Breast epithelium (tissue), 4 donors: ENCODE data around the gene ACER2. TPM values are rescaled to one million over a fixed set of nuclear protein-coding genes. Genes with fewer than 3 reads are reported as not detected.
"Not testable (repeated sequence)": the region's sequence is repeated elsewhere in the genome, so short reads cannot be mapped to it uniquely, and the experiment has no call there.

ENCODE experiments used
- DNase-seq, 2 donors: peaks; one replicate each; pipeline ENCODE4 v3.0.0-alpha.2; 2019; ENCODE audit warnings: low spot score in 2 of 2
- H3K27ac ChIP-seq, 2 donors: fragments of 200-600 bp; sonication (generic) in 1 of 2; one replicate each; pipeline ENCODE4 v1.5.1; 2016 to 2019; ENCODE audit warnings: mild to moderate bottlenecking in 1 of 2
- H3K27me3 ChIP-seq, 2 donors: fragments of 200-600 bp; sonication (generic) in 1 of 2; one replicate each; pipeline versions ENCODE4 v1.5.1 to v1.6.0; 2017 to 2019; ENCODE audit warnings: control low read depth in 1 of 2, mild to moderate bottlenecking in 1 of 2
- H3K36me3 ChIP-seq: fragments of 200-600 bp; one replicate; pipeline ENCODE4 v1.5.1; 2019
- H3K4me1 ChIP-seq, 2 donors: fragments of 200-600 bp; sonication (generic); one replicate each; pipeline ENCODE4 v1.5.1; 2016 to 2019; ENCODE audit warnings: control low read depth in 1 of 2
- H3K4me3 ChIP-seq, 3 donors: fragments of 200-600 bp; sonication (generic); 1 replicate in 2 of 3; 2 replicates in 1 of 3; pipeline ENCODE4 v1.5.1; 2016 to 2019; ENCODE audit warnings: mild to moderate bottlenecking in 3 of 3, moderate library complexity in 2 of 3
- H3K9me3 ChIP-seq, 2 donors: fragments of 200-600 bp; sonication (generic) in 1 of 2; one replicate each; pipeline ENCODE4 v1.5.1; 2016 to 2019; ENCODE audit warnings: control low read depth in 1 of 2
- CTCF ChIP-seq, 3 donors: fragments of 450-650 bp; IDR thresholded peaks; one replicate each; pipeline ENCODE4 v1.5.1; 2016 to 2017; ENCODE audit warnings: antibody characterized with exemption in 3 of 3, mild to moderate bottlenecking in 3 of 3, moderate library complexity in 3 of 3
- POLR2A ChIP-seq: fragments of 450-650 bp; IDR thresholded peaks from one replicate; pipeline ENCODE4 v1.6.1; 2016; ENCODE audit warnings: antibody characterized with exemption, mild to moderate bottlenecking, moderate library complexity
- POLR2AphosphoS5 ChIP-seq, 3 donors: sonication (generic); formaldehyde crosslinking; IDR thresholded peaks; one replicate each; pipeline ENCODE4 v1.6.1; 2017; ENCODE audit warnings: antibody characterized with exemption in 3 of 3
- intact Hi-C: fragments of 100-400 bp; cut with DNase I; formaldehyde crosslinking; loops from one replicate; pipeline ENCODE4 v1.15.1; 2023; ENCODE audit warnings: low total_unique reads
- total RNA-seq, 3 donors: library from RNA; depleted of rRNA; stranded (reverse); fragments of >200 nt; gene quantifications; one replicate each; pipeline ENCODE4 v1.1.0, GENCODE V29; 2016

Gene ACER2
- total RNA-seq, 3 donors from 2014 or later: 11.0 to 17.6 (median 16.7) TPM

- H3K4me1 ChIP-seq: peaks cover 0 to 6% of the 10 kb centered on the region in 2 donors
- H3K4me3 ChIP-seq: peak overlapping the region; percentile 83 to 95 (median 90)
- intact Hi-C loops: no loop called here
- no peaks in the 10 kb centered on the region for H3K27me3 ChIP-seq
- no peaks in the 10 kb centered on the region for H3K36me3 ChIP-seq
- TF ChIP-seq CTCF (IDR thresholded peaks at IDR 0.05) (no peak), POLR2AphosphoS5 (IDR thresholded peaks at IDR 0.05) (peak in 1 of 3 donors; percentile 22), POLR2A (no peak)
- peak overlapping the region; percentile 87 to 95 for H3K27ac ChIP-seq
- peak in 1 of 2 donors; percentile 64 for DNase-seq
- no peaks in the 10 kb centered on the region for H3K9me3 ChIP-seq
Measured at GRCh38 chr9:19409401-19410194, 789 bp downstream of the ACER2 start.

GRCh38 chr9:19410195-19410503 lies 1.3 kb downstream of the ACER2 start:
- intact Hi-C loops: no loop called here
- Histone ChIP-seq H3K27ac (no peak overlapping the region), H3K4me3 (peak overlapping the region; percentile 83 to 95 (median 90))

GRCh38 chr9:19410594-19410993 lies 1.8 kb downstream of the ACER2 start:
- TF ChIP-seq CTCF (IDR thresholded peaks at IDR 0.05): no peak
- no peak for TF ChIP-seq POLR2AphosphoS5 (IDR thresholded peaks at IDR 0.05)
- no peak for TF ChIP-seq POLR2A
- Histone ChIP-seq H3K4me3 (no peak overlapping the region), H3K36me3 (no peaks in the 10 kb centered on the region), H3K27me3 (no peaks in the 10 kb centered on the region), H3K27ac (no peak overlapping the region), H3K9me3 (no peaks in the 10 kb centered on the region), H3K4me1 (peaks cover 0 to 6% of the 10 kb centered on the region in 2 donors)
- no peak for DNase-seq
- intact Hi-C loops: no loop called here

More at GRCh38 chr9:19410195-19410503, 1.3 kb downstream of the ACER2 start:
- Histone ChIP-seq H3K27me3 (no peaks in the 10 kb centered on the region), H3K9me3 (no peaks in the 10 kb centered on the region), H3K36me3 (no peaks in the 10 kb centered on the region), H3K4me1 (peaks cover 0 to 6% of the 10 kb centered on the region in 2 donors)
- no peak for TF ChIP-seq POLR2AphosphoS5 (IDR thresholded peaks at IDR 0.05)
- no peak for TF ChIP-seq CTCF (IDR thresholded peaks at IDR 0.05)
- TF ChIP-seq POLR2A: no peak
- no peak for DNase-seq

- TF ChIP-seq POLR2A (no peak), CTCF (IDR thresholded peaks at IDR 0.05) (no peak), POLR2AphosphoS5 (IDR thresholded peaks at IDR 0.05) (no peak)
- H3K27me3 ChIP-seq: no peaks in the 10 kb centered on the region
- intact Hi-C loops: no loop called here
- H3K9me3 ChIP-seq: no peaks in the 10 kb centered on the region
- H3K4me1 ChIP-seq: peaks cover 0 to 6% of the 10 kb centered on the region in 2 donors
- peak overlapping the region in 1 of 2 donors; percentile 27 for H3K27ac ChIP-seq
- no peak for DNase-seq
- no peaks in the 10 kb centered on the region for H3K36me3 ChIP-seq
- H3K4me3 ChIP-seq: no peak overlapping the region
Measured at GRCh38 chr9:19411316-19411715, 2.5 kb downstream of the ACER2 start.

- H3K27me3 ChIP-seq, H3K27ac ChIP-seq, H3K36me3 ChIP-seq, H3K4me1 ChIP-seq, H3K9me3 ChIP-seq, DNase-seq, H3K4me3 ChIP-seq, intact Hi-C loops: not testable (repeated sequence)
Measured at GRCh38 chr9:19413456-19413855, 4.6 kb downstream of the ACER2 start.
